ENCODE measurements around the gene VPS13C.
"Not testable (repeated sequence)": the region's sequence is repeated elsewhere in the genome, so short reads cannot be mapped to it uniquely, and the experiment has no call there.

VPS13C gene

DNA sequence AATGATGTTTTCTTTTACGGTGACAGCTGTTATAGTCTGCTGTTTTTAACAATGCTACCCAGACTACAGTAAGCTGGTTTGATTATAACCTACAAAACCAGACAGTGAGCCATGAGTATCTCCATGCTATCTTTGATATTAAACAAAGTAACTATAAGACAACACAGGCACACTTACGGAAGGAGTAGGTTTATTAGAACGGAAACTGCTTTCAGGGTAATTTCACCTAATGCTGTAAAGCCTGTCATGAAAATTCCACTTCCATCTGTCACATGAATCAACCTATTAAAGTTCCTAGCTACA lies 33.0 kb downstream of the VPS13C start:
- DNase-seq = no peak

DNA sequence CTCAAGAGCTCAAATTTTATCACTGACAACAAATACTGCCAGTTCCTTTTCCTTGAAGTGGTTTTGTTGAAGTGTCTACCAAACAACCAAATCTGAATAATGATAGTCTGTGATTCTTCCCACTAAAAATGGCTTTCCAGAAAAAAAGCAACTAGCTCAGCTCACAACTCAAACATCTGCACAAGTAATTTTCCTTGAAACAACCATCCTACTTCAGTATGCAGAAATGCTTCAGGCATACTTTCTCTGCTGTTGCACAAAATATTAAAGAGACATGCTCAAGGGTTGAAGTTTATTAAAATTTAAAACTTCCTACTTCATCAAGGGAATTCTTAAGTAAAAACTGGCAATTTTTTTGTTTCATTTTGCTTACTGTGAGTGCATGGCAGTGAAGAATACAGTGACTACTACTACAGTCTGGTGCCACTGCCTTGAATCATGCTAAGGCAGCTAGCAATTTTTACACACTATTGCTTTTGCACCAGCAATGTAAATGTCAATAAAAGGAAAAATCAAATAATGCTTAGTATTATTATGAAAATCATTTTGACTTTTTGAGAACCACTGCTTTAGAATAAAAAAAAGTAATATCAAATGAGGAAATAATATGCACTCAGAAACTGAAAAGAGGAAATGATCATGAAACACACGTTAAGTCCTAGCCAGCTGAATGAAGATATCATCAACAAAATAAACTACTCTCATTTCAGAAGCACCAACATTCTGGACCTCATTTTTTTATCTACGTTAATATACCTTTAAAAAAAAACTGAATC lies 33.6 kb downstream of the VPS13C start:
- DNase-seq = no peak

DNA sequence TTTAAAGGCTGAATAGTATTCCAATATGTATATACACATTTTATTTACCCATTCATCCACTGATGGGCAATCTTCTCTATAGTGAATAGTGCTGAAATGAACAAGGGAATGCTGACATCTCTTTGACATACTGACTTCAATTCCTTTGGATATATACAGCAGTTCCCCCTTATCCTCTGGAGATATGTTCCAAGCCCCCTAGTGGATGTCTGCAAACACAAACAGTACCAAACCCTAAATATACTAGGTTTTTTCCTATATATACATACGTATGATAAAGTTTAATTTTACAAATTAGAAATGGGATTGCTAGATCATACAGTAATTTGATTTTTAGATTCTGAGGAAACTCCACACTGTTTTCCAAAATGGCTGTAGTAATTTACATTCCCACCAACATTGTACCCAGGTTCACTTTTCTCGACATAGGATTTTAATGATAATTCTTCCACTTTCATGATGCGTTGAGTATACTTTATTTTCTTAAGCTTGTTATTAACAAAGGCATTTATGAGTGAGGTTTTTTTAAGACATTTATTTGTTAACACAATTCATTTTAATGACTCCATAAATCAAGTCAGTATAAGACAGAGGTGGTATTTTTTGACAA lies 38.2 kb downstream of the VPS13C start:
- DNase-seq = no peak

- no peak for DNase-seq
These were observed 39.6 kb downstream of the VPS13C start for GRCh38 chr15:62020576-62021160.

GRCh38 chr15:62005354-62005753 lies 54.9 kb downstream of the VPS13C start:
- DNase-seq = not testable (repeated sequence)

DNA sequence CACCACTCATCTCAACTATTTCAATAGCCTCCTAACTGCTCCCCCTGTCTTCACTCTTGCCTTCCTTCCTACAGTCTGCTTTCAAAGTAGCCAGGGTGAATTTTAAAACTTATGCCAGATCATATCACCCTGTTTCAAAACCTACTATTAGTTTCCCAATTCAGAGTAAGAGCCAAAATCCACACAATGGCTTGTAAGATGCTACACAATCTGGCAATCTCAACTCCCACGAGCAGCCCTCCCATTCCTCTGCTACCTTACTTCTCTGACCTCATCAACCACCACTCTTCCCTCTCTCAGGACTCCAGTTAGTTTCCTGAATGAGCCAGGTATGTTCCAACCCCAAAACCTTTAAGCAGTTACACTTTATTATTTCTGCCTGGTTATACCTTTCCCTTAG lies 62.5 kb downstream of the VPS13C start:
- DNase-seq = no peak

GRCh38 chr15:61996056-61996635 lies 64.1 kb downstream of the VPS13C start:
- DNase-seq = no peak

GRCh38 chr15:61994216-61994615 lies 66.0 kb downstream of the VPS13C start:
- no peak for DNase-seq

- no peak for DNase-seq
These were observed 67.7 kb downstream of the VPS13C start for GRCh38 chr15:61992518-61992917.

GRCh38 chr15:61989667-61990066 lies 70.6 kb downstream of the VPS13C start:
- DNase-seq = no peak

DNA sequence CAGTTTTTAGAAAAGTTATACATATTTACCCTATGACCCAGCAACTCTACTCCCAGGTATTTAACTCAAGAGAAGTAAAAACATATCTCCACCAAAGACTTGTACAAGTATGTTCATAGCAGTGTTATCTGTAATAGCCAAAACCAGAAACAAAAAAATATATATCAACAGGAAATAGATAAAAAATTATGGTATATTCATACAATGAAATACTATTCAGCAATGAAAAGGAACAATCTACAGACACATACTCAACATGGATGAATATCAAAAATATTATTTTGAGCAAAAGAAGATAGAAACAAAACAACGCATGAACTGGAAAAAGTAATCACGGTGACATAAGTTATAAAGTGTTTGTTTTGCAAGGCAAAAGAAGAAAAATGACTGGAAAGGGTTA lies 72.4 kb downstream of the VPS13C start:
- DNase-seq = no peak

GRCh38 chr15:61983081-61983480 lies 77.2 kb downstream of the VPS13C start:
- DNase-seq = no peak

DNA sequence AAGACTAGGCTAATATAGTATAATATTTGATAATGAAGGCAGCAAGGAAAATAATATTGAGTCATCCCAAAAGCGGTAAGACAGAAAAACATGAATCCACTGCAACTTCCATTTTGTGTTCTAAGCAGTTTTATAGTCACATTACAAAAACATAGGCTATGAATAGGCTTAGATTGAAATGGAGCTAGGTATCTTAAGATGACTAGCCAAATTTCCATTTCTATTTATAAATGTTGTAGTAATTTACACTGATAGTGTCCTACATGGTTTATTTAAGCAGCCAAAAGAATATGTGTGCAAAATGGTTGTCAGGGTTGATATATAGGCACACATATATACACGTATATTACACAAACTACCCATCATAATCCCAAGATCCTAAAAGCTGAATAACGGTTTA lies 82.0 kb downstream of the VPS13C start:
- DNase-seq = no peak

DNA sequence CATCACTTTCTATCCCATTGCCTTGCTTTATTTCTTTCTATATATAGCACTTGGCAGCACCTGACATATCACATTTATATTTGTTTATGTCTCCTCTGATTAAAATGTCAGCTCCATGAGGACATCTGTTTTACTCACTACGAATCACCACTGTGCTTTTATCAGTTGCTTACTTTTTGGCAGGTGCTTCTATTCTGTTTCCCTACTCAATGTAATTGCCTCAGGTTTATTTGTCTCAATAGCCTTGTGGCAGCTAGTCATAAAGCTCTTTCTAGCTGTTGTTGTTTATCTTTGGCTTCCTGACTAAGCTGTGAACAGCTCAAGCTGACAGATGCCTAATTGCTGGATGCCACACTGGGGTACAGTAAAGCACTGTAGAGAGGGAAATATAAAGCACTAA lies 85.5 kb downstream of the VPS13C start:
- peak in 1 of 2 experiments; percentile 2 for DNase-seq

DNA sequence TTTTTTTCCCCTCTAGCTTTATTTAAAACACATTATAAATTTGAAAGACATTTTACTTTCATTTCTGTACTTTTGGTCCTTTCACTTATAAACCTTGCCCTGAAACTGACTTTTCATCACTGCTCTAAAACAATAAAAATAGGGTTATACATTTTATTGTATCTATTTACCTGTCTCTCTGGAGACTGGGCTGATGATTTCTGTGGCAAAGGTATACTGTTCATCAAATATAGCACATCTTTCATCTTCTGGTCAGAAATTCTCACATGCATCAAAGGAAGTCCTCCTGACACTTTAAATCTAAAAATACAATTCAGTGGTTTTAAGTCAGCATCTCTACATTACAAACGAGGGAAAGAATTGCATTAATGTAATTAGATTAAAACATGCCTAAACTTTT lies 86.1 kb downstream of the VPS13C start:
- DNase-seq = no peak

DNA sequence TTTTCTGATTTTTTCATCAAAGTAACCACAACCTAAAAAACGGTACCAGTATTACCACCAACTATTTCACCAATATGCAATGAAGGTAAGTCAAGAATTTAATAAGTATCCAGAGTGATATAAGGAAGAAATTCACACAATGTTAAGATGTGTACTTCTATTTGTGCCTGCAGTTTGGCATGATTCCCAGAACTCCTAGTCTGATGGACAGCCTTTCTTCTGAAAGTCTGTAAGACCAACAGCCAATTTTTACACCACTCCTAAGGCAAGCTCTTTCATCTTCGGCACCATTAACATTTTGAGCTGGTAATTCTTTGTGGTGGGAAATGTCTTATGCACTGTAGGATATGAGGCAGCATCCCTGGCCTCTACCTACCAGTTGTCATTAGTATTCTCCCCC lies 108.3 kb downstream of the VPS13C start:
- DNase-seq = peak; percentile 2 to 23

DNA sequence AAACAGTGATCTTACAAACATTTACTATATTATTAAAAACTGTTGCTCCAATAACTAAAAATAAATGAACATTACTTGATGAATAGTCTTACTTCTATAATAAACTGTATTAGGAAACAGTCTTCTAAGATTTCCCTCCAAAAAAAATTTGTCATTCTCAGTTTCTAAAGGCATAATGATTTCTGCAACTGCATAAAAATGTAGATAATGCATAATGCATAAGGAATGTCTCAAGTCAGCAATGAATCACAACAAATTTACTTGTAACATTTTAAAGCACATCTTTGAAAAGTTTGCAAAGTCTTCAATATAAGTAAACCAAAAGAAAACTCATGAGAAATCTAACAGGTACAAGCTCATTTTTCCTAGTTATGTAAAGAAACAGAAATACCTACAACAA lies 113.5 kb downstream of the VPS13C start:
- no peak for DNase-seq

GRCh38 chr15:61943992-61944391 lies 116.3 kb downstream of the VPS13C start:
- DNase-seq = no peak

- DNase-seq = no peak
These were observed 122.0 kb downstream of the VPS13C start for GRCh38 chr15:61938249-61938648.

GRCh38 chr15:61936528-61937195 lies 123.6 kb downstream of the VPS13C start:
- no peak for DNase-seq

- no peak for DNase-seq
These were observed 124.8 kb downstream of the VPS13C start for GRCh38 chr15:61935493-61935892.

- DNase-seq = no peak
These were observed 130.8 kb downstream of the VPS13C start for GRCh38 chr15:61929452-61929851.

DNA sequence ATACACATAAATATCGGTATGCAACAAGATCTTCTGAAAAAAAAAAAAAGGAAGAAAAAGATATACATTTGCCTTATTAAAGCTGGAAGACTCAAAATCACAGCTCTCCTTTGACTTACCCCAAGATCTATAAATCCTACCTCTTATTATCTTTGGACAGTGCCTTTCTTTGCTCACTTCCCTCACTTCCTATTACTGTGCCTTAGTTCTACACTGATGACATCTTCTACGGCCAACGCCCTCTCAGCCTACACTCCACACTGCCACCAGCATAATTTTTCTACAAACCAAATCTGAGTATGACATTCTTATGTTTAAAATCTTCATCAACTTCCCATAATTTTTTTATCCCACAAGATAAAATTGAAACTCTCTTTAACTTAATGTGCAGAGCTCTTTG lies 137.1 kb downstream of the VPS13C start:
- no peak for DNase-seq

DNA sequence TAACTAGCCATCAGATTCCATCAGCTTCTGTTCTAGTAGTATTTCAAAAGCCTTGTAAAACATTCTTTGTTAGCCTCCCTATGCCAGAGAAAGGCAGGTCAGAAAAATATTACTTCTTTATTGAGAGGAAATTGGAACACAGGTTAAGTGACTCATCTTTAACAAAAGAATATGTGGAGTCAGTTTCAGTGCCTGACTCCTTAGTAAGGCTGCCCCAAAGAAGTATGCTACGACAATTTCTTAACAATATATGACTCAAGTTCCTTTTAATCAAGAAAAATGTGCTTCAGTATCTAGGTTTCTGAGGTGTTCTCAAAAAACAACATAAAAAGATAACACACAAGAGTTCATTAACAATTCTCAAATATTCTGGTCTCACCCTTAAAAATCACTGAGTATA lies 139.2 kb downstream of the VPS13C start:
- DNase-seq = no peak

Data from NCI-H446 (cell line).